Tibial nerve (tissue), 4 donors: ENCODE measurements around the gene DDX27. TPM values are rescaled to one million over a fixed set of nuclear protein-coding genes. Genes with fewer than 3 reads are reported as not detected.
"Not testable (repeated sequence)": the region's sequence is repeated elsewhere in the genome, so short reads cannot be mapped to it uniquely, and the experiment has no call there.

Experiments
- DNase-seq, 2 donors: peaks; one replicate each; pipeline ENCODE4 v3.0.0-alpha.2; 2019; ENCODE audit warnings: low spot score in 2 of 2
- H3K27ac ChIP-seq, 4 donors: fragments of 200-600 bp; sonication (generic) in 3 of 4; one replicate each; pipeline ENCODE4 v1.5.1; 2017 to 2019; ENCODE audit warnings: mild to moderate bottlenecking in 1 of 4
- H3K27me3 ChIP-seq, 2 donors: fragments of 200-600 bp; sonication (generic) in 1 of 2; one replicate each; pipeline versions ENCODE4 v1.5.1 to v1.6.0; 2017 to 2019
- H3K36me3 ChIP-seq, 3 donors: fragments of 200-600 bp; sonication (generic); one replicate each; pipeline ENCODE4 v1.5.1; 2018 to 2019
- H3K4me1 ChIP-seq, 4 donors: fragments of 200-600 bp; sonication (generic) in 3 of 4; one replicate each; pipeline ENCODE4 v1.5.1; 2017 to 2019
- H3K4me3 ChIP-seq, 4 donors: fragments of 200-600 bp; sonication (generic) in 3 of 4; one replicate each; pipeline ENCODE4 v1.5.1; 2017 to 2019; ENCODE audit warnings: mild to moderate bottlenecking in 1 of 4, moderate library complexity in 1 of 4
- H3K9me3 ChIP-seq, 4 donors: fragments of 200-600 bp; sonication (generic) in 3 of 4; one replicate each; pipeline ENCODE4 v1.5.1; 2017 to 2019
- EP300 ChIP-seq, 2 donors: sonication (generic); formaldehyde crosslinking; IDR thresholded peaks; one replicate each; pipeline ENCODE4 v1.6.1; 2017; ENCODE audit warnings: antibody characterized with exemption in 2 of 2, mild to moderate bottlenecking in 1 of 2
- POLR2A ChIP-seq, 2 donors: fragments of 450-650 bp; IDR thresholded peaks; one replicate each; pipeline ENCODE4 v1.6.1; 2017; ENCODE audit warnings: antibody characterized with exemption in 2 of 2, mild to moderate bottlenecking in 2 of 2, moderate library complexity in 2 of 2
- WGBS, 2 donors: methylation state at CpG; one replicate each; pipeline ENCODE4 v1.1.5; 2018; 5-methylcytosine and 5-hydroxymethylcytosine counted together
- total RNA-seq, 4 donors: library from RNA; depleted of rRNA; stranded (reverse); fragments of >200 nt; gene quantifications; one replicate each; pipeline ENCODE4 v1.1.0, GENCODE V29; 2016
- TF ChIP-seq, protein P1 (sequence below), 5 experiments: fragments of 200-600 bp in 3 of 5; fragments of 450-650 bp in 2 of 5; sonication (generic) in 3 of 5; IDR thresholded peaks; one replicate each; pipeline ENCODE4 v1.5.1; 2016 to 2019; ENCODE audit warnings: antibody characterized with exemption in 5 of 5, mild to moderate bottlenecking in 3 of 5, moderate library complexity in 2 of 5

The DDX27 gene
- total RNA-seq, 4 donors from 2014 or later = 24.5 to 33.4 (median 28.3) TPM

GRCh38 chr20:49187851-49188641 is 31.2 kb upstream of the DDX27 start, which contains the start of gene STAU1:
STAU1 (minus strand) TSS chr20:49188334; CDS start chr20:49166201, 22,133 bp downstream.
- peaks cover 0 to 38% (median 7%) of the 10 kb centered on the region in 4 donors for H3K4me1 ChIP-seq
- no peaks in the 10 kb centered on the region for H3K36me3 ChIP-seq
- DNase-seq = peak; percentile 85
- H3K4me3 ChIP-seq = peak within 1 kb of the TSS; percentile 64 to 90 (median 87)
- peak within 1 kb of the TSS; percentile 79 to 94 (median 91) for H3K27ac ChIP-seq
- H3K9me3 ChIP-seq = no peaks in the 10 kb centered on the region
- TF ChIP-seq EP300 (IDR thresholded peaks at IDR 0.05) (peak; percentile 85), POLR2A (IDR thresholded peaks at IDR 0.05) (peak; percentile 45 to 66)
- TF ChIP-seq, protein P1, sequence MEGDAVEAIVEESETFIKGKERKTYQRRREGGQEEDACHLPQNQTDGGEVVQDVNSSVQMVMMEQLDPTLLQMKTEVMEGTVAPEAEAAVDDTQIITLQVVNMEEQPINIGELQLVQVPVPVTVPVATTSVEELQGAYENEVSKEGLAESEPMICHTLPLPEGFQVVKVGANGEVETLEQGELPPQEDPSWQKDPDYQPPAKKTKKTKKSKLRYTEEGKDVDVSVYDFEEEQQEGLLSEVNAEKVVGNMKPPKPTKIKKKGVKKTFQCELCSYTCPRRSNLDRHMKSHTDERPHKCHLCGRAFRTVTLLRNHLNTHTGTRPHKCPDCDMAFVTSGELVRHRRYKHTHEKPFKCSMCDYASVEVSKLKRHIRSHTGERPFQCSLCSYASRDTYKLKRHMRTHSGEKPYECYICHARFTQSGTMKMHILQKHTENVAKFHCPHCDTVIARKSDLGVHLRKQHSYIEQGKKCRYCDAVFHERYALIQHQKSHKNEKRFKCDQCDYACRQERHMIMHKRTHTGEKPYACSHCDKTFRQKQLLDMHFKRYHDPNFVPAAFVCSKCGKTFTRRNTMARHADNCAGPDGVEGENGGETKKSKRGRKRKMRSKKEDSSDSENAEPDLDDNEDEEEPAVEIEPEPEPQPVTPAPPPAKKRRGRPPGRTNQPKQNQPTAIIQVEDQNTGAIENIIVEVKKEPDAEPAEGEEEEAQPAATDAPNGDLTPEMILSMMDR (IDR thresholded peaks at IDR 0.05) = peak in 1 of 5 experiments; percentile 22
- no peaks in the 10 kb centered on the region for H3K27me3 ChIP-seq
- WGBS, 2 donors = 1% methylated on average over 49 to 56 of the region's 89 CpGs

- H3K36me3 ChIP-seq, H3K9me3 ChIP-seq, H3K4me1 ChIP-seq, H3K27ac ChIP-seq, H3K4me3 ChIP-seq, H3K27me3 ChIP-seq, DNase-seq: not testable (repeated sequence)
- WGBS, 2 donors = 81 to 86% methylated on average over 11 of the region's 11 CpGs
Observed at GRCh38 chr20:49192944-49193518, 26.2 kb upstream of the DDX27 start.

DNA sequence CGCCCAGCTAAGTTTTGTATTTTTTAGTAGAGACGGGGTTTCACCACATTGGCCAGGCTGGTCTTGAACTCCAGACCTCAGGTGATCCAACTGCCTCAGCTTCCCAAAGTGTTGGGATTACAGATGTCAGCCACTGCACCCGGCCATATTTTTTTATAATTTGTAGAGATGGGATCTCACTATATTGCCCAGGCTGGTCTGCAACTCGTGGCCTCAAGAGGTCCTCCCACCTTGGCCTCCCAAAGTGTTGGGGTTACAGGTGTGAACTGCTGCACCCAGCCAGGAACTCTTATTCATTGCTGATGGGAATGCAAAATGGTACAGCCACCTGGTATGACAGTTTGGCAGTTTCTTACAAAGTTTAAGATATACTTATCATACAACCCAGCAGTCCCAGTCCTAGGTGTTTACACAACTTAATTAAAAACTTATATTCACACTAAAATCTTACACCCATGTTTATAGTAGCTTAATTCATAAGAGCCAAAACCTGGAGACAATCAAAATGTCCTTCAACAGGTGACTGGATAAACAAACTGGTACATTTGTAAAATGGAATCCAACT is 19.4 kb upstream of the DDX27 start:
- Histone ChIP-seq H3K27ac (no peak overlapping the region), H3K4me3 (no peak overlapping the region), H3K27me3 (no peaks in the 10 kb centered on the region), H3K9me3 (peaks cover 0 to 4% (median 0%) of the 10 kb centered on the region in 4 donors), H3K4me1 (no peaks in the 10 kb centered on the region), H3K36me3 (no peaks in the 10 kb centered on the region)
- DNase-seq = no peak
- TF ChIP-seq, protein P1 (IDR thresholded peaks at IDR 0.05) = no peak
- no peak for TF ChIP-seq EP300 (IDR thresholded peaks at IDR 0.05)
- TF ChIP-seq POLR2A (IDR thresholded peaks at IDR 0.05) = no peak
- 91 to 92% methylated on average over 4 of the region's 4 CpGs for WGBS, 2 donors

DNA sequence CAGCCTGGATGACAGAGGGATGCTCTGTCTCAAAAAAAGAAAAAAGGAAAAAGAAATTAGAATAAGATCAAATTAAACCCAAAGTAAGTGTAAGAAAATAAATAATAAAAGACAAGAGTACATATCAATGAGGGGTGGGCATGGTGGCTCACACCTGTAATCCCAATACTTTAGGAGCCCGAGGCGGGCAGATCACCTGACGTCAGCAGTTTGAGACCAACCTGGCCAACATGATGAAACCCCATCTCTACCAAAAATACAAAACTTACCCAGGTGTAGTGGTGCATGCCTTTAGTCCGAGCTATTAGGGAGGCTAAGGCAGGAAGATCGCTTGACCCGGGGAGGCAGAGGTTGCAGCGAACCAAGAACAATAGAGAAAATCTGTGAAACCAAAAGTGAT is 16.2 kb upstream of the DDX27 start:
- DNase-seq = no peak
- Histone ChIP-seq H3K4me3 (no peak overlapping the region), H3K27ac (no peak overlapping the region), H3K9me3 (peaks cover 0 to 4% (median 0%) of the 10 kb centered on the region in 4 donors), H3K27me3 (no peaks in the 10 kb centered on the region), H3K36me3 (no peaks in the 10 kb centered on the region), H3K4me1 (no peaks in the 10 kb centered on the region)
- 86 to 90% methylated on average over 7 of the region's 7 CpGs for WGBS, 2 donors
- TF ChIP-seq, protein P1 (IDR thresholded peaks at IDR 0.05) = no peak
- no peak for TF ChIP-seq EP300 (IDR thresholded peaks at IDR 0.05)
- no peak for TF ChIP-seq POLR2A (IDR thresholded peaks at IDR 0.05)

DNA sequence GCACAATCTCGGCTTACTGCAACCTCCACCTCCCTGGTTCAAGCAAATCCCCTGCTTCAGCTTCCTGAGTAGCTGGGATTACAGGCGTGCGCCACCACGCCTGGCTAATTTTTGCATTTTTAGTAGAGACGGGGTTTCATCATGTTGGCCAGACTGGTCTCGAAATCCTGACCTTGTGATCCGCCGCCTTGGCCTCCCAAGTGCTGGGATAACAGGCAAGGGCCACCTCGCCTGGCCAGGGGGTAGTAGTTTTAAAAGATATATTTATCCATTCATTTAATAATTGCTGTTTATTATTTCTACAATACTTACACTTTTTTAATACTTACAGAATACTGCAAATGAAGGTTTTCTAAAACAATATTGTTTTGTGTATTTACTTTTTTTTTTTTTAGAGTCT is 15.5 kb upstream of the DDX27 start:
- H3K4me1 ChIP-seq = no peaks in the 10 kb centered on the region
- no peak for DNase-seq
- no peak overlapping the region for H3K4me3 ChIP-seq
- no peaks in the 10 kb centered on the region for H3K27me3 ChIP-seq
- TF ChIP-seq, protein P1 (IDR thresholded peaks at IDR 0.05) = no peak
- no peak for TF ChIP-seq POLR2A (IDR thresholded peaks at IDR 0.05)
- no peak for TF ChIP-seq EP300 (IDR thresholded peaks at IDR 0.05)
- 68 to 95% methylated on average over 9 of the region's 9 CpGs for WGBS, 2 donors
- H3K27ac ChIP-seq = no peak overlapping the region
- H3K9me3 ChIP-seq = peaks cover 0 to 4% (median 0%) of the 10 kb centered on the region in 4 donors
- H3K36me3 ChIP-seq = no peaks in the 10 kb centered on the region
